Cortex of kidney (tissue), 1 donor: ENCODE measurements around the gene SPRR2F.
"Not testable (repeated sequence)": the region's sequence is repeated elsewhere in the genome, so short reads cannot be mapped to it uniquely, and the experiment has no call there.

Experiments used
- DNase-seq: peaks from one replicate; lab custom pipeline; 2025; lab: John Stamatoyannopoulos, UW

SPRR2F gene

DNA sequence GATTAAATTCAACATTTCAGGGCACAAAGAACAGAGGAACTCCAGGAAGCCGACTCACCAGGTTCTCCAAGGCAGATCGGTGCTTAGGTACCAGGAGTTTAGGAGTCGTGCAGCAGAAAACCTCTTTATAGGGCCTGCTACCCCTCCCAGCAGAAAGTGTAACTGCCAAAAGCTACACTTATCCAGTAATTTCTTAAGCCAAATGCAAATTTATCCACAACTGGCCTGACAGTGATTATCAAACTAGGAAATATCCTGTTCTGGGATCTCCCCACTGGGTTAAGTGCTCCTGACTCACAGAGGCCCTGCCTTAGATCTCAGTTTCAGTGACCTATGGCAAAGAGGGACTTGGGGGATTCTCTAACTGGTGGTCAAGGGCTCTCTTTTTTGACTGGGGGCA is at the start of gene SPRR2F:
Gene SPRR2F, minus strand, starts transcription at position 101 of the 400 bp plus-strand sequence. CDS start 783 bp downstream, outside the sequence.
- no peak for DNase-seq

GRCh38 chr1:153155541-153155940 is 42.2 kb upstream of the SPRR2F start:
- no peak for DNase-seq

DNA sequence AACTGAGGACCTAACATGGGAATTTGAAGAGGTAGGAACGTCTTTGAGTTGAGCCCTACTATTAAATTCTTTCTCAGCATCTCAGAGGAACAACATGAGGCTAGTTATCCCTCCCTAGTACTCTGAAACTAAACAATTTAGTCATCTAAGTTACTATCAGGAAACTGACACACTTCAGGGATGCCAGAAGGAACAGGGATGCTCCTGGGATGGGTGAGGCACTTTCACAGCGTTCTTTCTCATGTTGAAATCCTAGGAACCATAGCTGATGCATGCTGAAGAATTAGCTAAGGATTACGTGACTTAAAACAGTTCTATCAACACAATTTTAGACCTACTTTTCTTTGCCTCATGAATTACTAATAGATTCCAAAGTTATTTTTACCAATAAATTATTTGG is 39.2 kb upstream of the SPRR2F start:
- no peak for DNase-seq

DNA sequence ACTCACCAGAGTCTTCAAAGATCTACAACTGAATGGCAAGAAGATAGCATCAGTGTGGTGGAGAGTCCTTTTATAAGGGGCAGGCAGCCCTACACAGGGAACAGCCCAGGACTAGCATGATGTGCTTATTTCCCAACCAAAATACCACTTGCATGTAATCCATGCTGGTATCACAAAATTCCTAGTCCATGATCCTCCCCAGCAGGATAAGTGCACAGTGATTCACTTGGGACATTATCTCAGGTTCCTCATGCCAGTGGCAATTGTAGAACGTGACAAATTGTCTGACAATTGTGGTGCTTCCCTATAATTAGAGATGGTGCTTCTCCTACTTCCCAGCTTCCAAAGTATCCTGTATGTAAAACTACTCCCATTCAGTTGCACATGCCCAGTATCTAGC is 37.5 kb upstream of the SPRR2F start, which contains the start of gene SPRR2G:
Gene SPRR2G, minus strand, starts transcription at position 45 of the 400 bp plus-strand sequence. CDS start 780 bp downstream, outside the sequence.
- no peak for DNase-seq

- DNase-seq, result no peak
These were observed 28.1 kb upstream of the SPRR2F start for GRCh38 chr1:153141377-153141776.

GRCh38 chr1:153140484-153140883 is 27.2 kb upstream of the SPRR2F start:
- DNase-seq, result no peak

- no peak for DNase-seq
These were observed 20.4 kb upstream of the SPRR2F start for GRCh38 chr1:153133743-153134142.

DNA sequence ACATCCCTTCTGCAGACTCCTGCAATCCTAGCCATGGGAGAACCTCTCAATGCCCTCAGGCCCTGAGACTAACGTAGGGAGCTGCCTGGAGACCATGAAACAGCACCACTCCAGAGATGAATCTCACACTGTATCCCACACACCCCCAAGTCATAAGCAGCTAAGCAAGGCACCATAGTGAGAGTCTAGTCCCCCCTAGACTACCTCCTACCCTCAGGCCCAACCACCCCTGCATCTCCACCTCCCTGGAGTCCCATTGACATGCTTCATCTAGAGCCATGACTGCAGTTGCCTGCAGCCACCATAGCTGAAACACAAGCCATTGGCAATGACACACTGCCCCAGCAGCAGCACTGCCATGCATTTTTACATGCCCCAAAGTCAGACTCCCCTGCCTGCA is 20.0 kb upstream of the SPRR2F start:
- DNase-seq, result no peak

- not testable (repeated sequence) for DNase-seq
These were observed 15.4 kb upstream of the SPRR2F start for GRCh38 chr1:153128688-153129087.

DNA sequence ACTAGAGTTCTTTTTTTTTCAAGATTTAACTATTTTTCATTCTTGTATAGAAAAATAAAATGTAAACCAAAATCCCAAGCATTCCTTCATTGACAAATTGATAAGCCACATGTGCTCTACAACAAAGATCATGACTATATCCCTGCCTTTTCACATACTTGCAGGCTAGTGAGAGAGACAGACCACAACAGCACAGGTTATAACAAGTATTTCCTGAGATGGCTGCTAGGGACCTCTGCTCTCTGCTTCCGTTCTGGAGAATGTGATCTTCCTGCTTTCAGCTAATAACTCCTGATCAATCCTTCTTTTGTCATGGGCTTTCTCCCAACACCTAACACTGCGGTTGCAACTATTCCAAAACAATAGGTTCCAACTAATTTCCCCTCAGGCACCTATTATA is 14.0 kb upstream of the SPRR2F start:
- DNase-seq, result no peak

DNA sequence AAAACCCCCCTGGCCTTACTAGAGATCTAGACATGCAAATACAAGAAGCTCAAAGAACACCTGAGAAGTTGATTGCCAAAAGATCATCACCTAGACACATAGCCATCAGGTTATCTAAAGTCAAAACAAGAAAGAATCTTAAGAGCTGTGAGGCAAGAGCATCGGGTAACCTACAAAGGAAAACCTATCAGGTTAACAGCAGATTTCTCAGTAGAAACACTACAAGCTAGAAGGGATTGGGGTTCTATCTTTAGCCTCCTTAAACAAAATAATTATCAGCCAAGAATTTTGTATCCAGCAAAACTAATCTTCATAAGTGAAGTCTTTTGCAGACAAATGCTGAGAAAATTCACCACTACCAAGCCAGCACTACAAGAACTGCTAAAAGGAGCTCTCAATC is 12.2 kb upstream of the SPRR2F start:
- DNase-seq, result no peak

DNA sequence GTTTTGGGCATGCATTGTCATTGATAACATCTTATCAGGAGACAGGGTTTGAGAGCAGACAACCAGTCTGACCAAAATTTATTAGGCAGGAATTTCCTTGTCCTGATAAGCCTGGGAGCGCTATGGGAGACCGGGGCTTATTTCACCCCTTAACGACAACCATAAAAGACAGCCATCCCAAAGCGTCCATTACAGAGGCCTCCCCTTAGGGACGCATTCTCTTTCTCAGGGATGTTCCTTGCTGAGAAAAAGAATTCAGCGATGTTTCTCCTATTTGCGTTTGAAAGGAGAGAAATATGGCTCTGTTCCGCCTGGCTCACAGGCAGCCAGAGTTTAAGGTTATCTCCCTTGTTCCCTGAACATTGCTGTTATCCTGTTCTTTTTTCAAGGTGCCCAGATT is 10.5 kb upstream of the SPRR2F start:
- DNase-seq, result not testable (repeated sequence)

- no peak for DNase-seq
These were observed 9.6 kb upstream of the SPRR2F start for GRCh38 chr1:153122831-153123421.

GRCh38 chr1:153120945-153121344 is 7.6 kb upstream of the SPRR2F start:
- no peak for DNase-seq

- DNase-seq, result no peak
These were observed 6.2 kb upstream of the SPRR2F start for GRCh38 chr1:153119491-153119971.

- not testable (repeated sequence) for DNase-seq
These were observed 1.9 kb upstream of the SPRR2F start for GRCh38 chr1:153115264-153115663.

DNA sequence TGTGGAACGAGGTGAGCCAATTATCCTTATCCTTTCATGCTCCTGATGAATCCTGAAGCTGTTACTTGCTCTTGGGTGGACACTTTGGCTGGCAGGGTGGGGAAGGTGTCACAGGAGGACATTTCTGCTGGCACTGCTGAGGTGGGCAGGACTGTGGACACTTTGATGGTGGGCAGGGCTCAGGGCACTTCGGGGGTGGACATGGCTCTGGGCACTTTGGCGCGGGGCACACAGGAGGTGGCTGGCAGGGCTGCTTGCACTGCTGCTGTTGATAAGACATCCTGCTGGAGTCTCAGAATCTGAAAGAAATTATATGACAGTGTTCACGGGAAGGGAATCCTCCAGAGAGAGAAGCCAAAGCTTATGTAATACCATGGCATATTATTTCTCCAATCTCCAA is 862 bp downstream of the SPRR2F start:
- DNase-seq, result not testable (repeated sequence)

GRCh38 chr1:153100245-153100644 is 13.1 kb downstream of the SPRR2F start:
- DNase-seq, result no peak

DNA sequence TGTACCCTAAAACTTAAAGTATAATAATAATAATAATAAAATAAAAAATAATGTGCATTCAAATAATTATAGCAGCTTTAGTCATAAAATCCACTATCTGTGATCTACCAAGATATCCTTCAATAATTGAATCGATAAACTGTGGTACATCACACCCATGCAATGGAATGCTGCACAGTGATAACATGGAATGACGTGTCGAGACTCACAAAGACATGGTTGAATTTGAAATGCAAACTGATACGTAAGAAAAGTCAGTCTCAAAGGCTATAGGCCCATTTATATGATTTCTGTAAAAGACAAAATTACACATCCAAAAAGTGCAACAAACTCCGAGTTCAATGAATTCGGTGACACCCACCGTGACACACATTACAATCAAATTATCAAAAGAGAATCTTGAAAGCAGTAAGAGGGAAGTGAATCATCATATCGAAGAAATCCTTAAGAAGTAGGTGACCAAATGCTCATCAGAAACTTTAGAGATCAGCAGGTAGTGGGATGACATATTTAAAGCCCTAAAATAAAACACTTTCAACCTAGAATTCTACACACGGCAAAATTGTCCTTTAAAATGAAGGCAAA is 13.8 kb downstream of the SPRR2F start:
- DNase-seq, result no peak

DNA sequence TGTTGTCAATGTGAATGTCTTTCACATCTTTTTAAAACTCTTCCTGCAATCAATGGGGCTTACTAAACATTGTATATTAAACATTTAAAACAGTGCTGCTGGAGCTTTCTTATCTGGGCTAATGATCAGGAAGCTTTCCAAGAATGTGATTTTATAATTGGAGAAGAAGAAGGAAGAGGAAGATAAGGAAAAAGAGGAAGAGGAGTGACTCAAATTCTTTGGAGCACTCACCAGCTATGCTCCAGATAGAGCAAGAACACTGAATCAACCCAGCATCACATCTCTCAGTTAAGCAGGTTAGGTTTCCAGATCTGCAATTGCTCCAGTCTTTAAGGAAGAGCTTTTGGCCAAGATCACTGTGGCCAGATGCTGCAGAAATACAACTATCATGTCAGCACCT is 17.6 kb downstream of the SPRR2F start:
- no peak for DNase-seq

DNA sequence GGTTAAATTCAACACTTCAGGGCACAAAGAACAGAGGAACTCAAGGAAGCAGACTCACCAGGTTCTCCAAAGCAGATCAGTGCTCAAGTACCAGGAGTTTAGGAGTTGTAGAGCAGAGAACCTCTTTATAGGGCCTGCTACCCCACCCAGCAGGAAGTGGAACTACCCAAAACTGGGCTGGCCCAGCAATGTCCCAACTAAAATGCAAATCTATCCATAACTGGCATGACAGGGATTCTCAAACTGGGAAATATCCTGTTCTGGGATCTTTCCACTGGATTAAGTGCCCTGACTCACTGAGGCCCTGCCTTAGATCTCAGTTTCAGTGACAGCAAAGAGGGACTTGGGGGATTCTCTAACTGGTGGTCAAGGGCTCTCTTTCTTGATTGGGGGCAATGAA is 18.9 kb downstream of the SPRR2F start, which contains the start of gene SPRR2E:
Gene SPRR2E, minus strand, starts transcription at position 101 of the 400 bp plus-strand sequence. CDS start 775 bp downstream, outside the sequence.
- DNase-seq, result no peak

DNA sequence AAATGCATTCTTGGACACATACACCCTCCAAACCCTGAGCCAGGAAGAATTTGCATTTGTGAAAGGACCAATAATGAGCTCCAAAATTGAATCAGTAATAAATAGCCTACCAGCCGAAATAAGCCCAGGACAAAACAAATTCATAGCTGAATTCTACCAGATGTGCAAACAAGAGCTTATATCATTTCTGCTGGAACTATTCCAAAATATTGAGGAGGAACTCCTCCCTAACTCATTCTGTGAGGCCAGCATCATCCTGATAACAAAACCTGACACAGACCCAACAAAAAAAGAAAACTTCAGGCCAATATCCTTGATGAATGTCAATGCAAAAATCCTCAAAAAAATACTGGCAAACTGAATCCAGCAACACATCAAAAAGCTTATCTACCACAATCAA is 25.7 kb downstream of the SPRR2F start:
- DNase-seq, result no peak

DNA sequence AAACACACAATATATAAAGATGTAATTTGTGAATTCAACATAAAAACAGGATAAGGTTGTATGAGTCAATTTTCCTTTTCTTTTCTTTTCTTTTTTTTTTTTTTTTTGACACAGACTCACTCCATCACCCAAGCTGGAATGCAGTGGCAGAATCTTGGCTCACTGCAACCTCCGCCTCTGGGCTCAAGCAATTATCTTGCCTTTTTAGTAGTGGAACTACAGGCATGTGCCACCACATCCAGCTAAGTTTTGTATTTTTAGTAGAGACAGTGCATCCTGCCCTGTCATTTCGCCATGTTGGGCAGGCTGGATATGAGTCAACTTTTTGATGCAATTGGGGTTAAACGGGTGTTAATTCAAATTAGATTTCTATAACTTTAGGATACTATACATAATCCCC is 31.6 kb downstream of the SPRR2F start:
- DNase-seq, result no peak
